Neural cell (in vitro differentiated cells): ENCODE results near the gene TFAP2C. TPM values are rescaled to one million over a fixed set of nuclear protein-coding genes. Genes with fewer than 3 reads are reported as not detected.

Experiments used
- H2AFZ ChIP-seq: fragments of 200-600, 300-800 bp; sonication (generic), shearing (Covaris generic); 2 replicates; pipeline ENCODE4 v1.6.0; 2014; ENCODE audit warnings: low read depth, mild to moderate bottlenecking, antibody characterized with exemption, low read length, moderate library complexity
- H3F3A ChIP-seq: fragments of 200-600 bp; shearing (Covaris generic); 2 replicates; pipeline ENCODE4 v1.6.1; 2016; ENCODE audit warnings: mild to moderate bottlenecking, moderate library complexity, mixed read lengths, antibody characterized with exemption, low read length; ENCODE audit not compliant: insufficient read depth, poor library complexity, severe bottlenecking
- H3K27ac ChIP-seq: fragments of 200-600, 300-800 bp; sonication (generic), shearing (Covaris generic); 2 replicates; pipeline ENCODE4 v1.5.1; 2014; ENCODE audit warnings: mild to moderate bottlenecking, low read length, moderate library complexity
- H3K27me3 ChIP-seq: fragments of 300-800, 200-600 bp; sonication (generic), shearing (Covaris generic); 2 replicates; pipeline ENCODE4 v1.6.0; 2014; ENCODE audit warnings: mild to moderate bottlenecking, low read depth, low read length, moderate library complexity; ENCODE audit not compliant: insufficient read depth
- H3K36me3 ChIP-seq: fragments of 300-800, 200-600 bp; sonication (generic), shearing (Covaris generic); 2 replicates; pipeline ENCODE4 v1.5.1; 2014; ENCODE audit warnings: mild to moderate bottlenecking, antibody characterized with exemption, low read length, moderate library complexity; ENCODE audit not compliant: insufficient read depth
- H3K4me2 ChIP-seq: fragments of 300-800, 200-600 bp; sonication (generic), shearing (Covaris generic); 2 replicates; pipeline ENCODE4 v1.6.0; 2014; ENCODE audit warnings: mild to moderate bottlenecking, low read length
- H3K4me3 ChIP-seq: fragments of 300-800, 200-600 bp; sonication (generic), shearing (Covaris generic); 2 replicates; pipeline ENCODE4 v1.5.1; 2014; ENCODE audit warnings: mild to moderate bottlenecking, low read length, moderate library complexity
- H3K79me2 ChIP-seq: fragments of 200-600 bp; shearing (Covaris generic); replicated peaks from 2 replicates; pipeline ENCODE4 v1.6.0; 2014; ENCODE audit warnings: mild to moderate bottlenecking, low read length, moderate library complexity; ENCODE audit not compliant: insufficient read depth
- H3K9ac ChIP-seq: fragments of 300-800, 200-600 bp; sonication (generic), shearing (Covaris generic); 2 replicates; pipeline ENCODE4 v1.6.1; 2016; ENCODE audit warnings: mild to moderate bottlenecking, low read length, mixed read lengths
- H3K9me2 ChIP-seq: fragments of 200-600 bp; shearing (Covaris generic); 2 replicates; pipeline ENCODE4 v1.6.1; 2016; ENCODE audit warnings: mild to moderate bottlenecking, low read length, mixed read lengths; ENCODE audit not compliant: insufficient read depth
- H3K9me3 ChIP-seq: fragments of 200-600, 300-800 bp; sonication (generic), shearing (Covaris generic); 2 replicates; pipeline ENCODE4 v1.6.1; 2016; ENCODE audit warnings: mild to moderate bottlenecking, mixed run types, low read length, moderate library complexity, mixed read lengths
- H4K20me1 ChIP-seq: fragments of 200-600 bp; shearing (Covaris generic); 2 replicates; pipeline ENCODE4 v1.6.1; 2016; ENCODE audit warnings: mild to moderate bottlenecking, mixed run types; ENCODE audit not compliant: insufficient read depth
- CTCF ChIP-seq: fragments of 450-650 bp; IDR thresholded peaks from 2 replicates; pipeline ENCODE4 v1.5.1; 2014; ENCODE audit warnings: antibody characterized with exemption, mild to moderate bottlenecking, moderate library complexity; ENCODE audit not compliant: poor library complexity, severe bottlenecking
- EP300 ChIP-seq: fragments of 450-650 bp; conservative IDR thresholded peaks from 2 replicates; pipeline ENCODE4 v1.6.1; 2014; ENCODE audit warnings: antibody characterized with exemption, mild to moderate bottlenecking, moderate library complexity; ENCODE audit not compliant: poor library complexity, severe bottlenecking
- EZH2 ChIP-seq: fragments of 200-600, 300-800 bp; shearing (Covaris generic), sonication (generic); IDR thresholded peaks from 2 replicates; pipeline ENCODE4 v1.6.1; 2014; ENCODE audit warnings: antibody characterized with exemption, low read length, borderline replicate concordance, mild to moderate bottlenecking; ENCODE audit not compliant: insufficient read depth, poor library complexity, severe bottlenecking
- MXI1 ChIP-seq: fragments of 450-650 bp; conservative IDR thresholded peaks from 2 replicates; pipeline ENCODE4 v1.6.1; 2014; ENCODE audit warnings: antibody characterized with exemption, mild to moderate bottlenecking; ENCODE audit not compliant: poor library complexity, severe bottlenecking
- POLR2AphosphoS5 ChIP-seq: IDR thresholded peaks from 2 replicates; pipeline ENCODE4 v1.6.1; 2012
- RAD21 ChIP-seq: fragments of 450-650 bp; conservative IDR thresholded peaks from 2 replicates; pipeline ENCODE4 v1.6.1; 2014; ENCODE audit warnings: antibody characterized with exemption, mild to moderate bottlenecking, moderate library complexity
- REST ChIP-seq: IDR thresholded peaks from 2 replicates; pipeline ENCODE4 v1.6.1; 2012; ENCODE audit warnings: borderline replicate concordance
- SMC3 ChIP-seq: fragments of 450-650 bp; conservative IDR thresholded peaks from 2 replicates; pipeline ENCODE4 v1.6.1; 2014; ENCODE audit warnings: antibody characterized with exemption, mild to moderate bottlenecking, moderate library complexity; ENCODE audit not compliant: poor library complexity
- TAF1 ChIP-seq: IDR thresholded peaks from 2 replicates; pipeline ENCODE4 v1.6.1; 2012; ENCODE audit warnings: low read depth
- polyA plus RNA-seq: library from polyadenylated mRNA; depleted of rRNA; stranded (reverse); fragments of >200 nt; gene quantifications from 2 replicates; pipeline ENCODE4 v1.2.3, GENCODE V29; 2014

TFAP2C gene
- polyA plus RNA-seq, 1 donor from 2014 or later = not detected

GRCh38 chr20:56687061-56687460 is 58.0 kb downstream of the TFAP2C start:
- Histone ChIP-seq H3K9me3 (no peaks in the 10 kb centered on the region), H3K9me2 (no peaks in the 10 kb centered on the region), H3K4me2 (no peak overlapping the region), H3K27me3 (no peaks in the 10 kb centered on the region), H3K27ac (no peak overlapping the region), H3K4me3 (no peak overlapping the region), H3F3A (no peaks in the 10 kb centered on the region), H3K79me2 (no peaks in the 10 kb centered on the region), H2AFZ (no peak overlapping the region), H4K20me1 (no peaks in the 10 kb centered on the region), H3K36me3 (no peaks in the 10 kb centered on the region), H3K9ac (no peak overlapping the region)
- TF ChIP-seq EP300 (no peak), POLR2AphosphoS5 (no peak), SMC3 (no peak), TAF1 (no peak), RAD21 (no peak), CTCF (no peak), REST (no peak), MXI1 (no peak), EZH2 (no peak)

- H3K4me2 ChIP-seq = no peak overlapping the region
- H3K27me3 ChIP-seq = no peaks in the 10 kb centered on the region
- no peaks in the 10 kb centered on the region for H3K79me2 ChIP-seq
- TF ChIP-seq CTCF (no peak), MXI1 (no peak), EP300 (no peak), TAF1 (no peak), REST (no peak), SMC3 (no peak), RAD21 (no peak), POLR2AphosphoS5 (no peak), EZH2 (no peak)
- H3K9me3 ChIP-seq = no peaks in the 10 kb centered on the region
- H3K4me3 ChIP-seq = no peak overlapping the region
- H4K20me1 ChIP-seq = no peaks in the 10 kb centered on the region
- H3K27ac ChIP-seq = no peak overlapping the region
- no peaks in the 10 kb centered on the region for H3F3A ChIP-seq
- H3K9me2 ChIP-seq = no peaks in the 10 kb centered on the region
- H3K36me3 ChIP-seq = no peaks in the 10 kb centered on the region
- no peak overlapping the region for H3K9ac ChIP-seq
- no peak overlapping the region for H2AFZ ChIP-seq
Observed at GRCh38 chr20:56688106-56688505, 59.0 kb downstream of the TFAP2C start.
